Myocyte (in vitro differentiated cells): ENCODE results near the gene MXRA8. TPM values are rescaled to one million over a fixed set of nuclear protein-coding genes. Genes with fewer than 3 reads are reported as not detected.

ENCODE experiments used
- DNase-seq: peaks from one replicate; pipeline ENCODE4 v3.0.0-alpha.2; 2012; ENCODE audit warnings: low read depth
- total RNA-seq: library from RNA; depleted of rRNA; stranded (reverse); fragments of >200 nt; gene quantifications from 2 replicates; pipeline ENCODE4 v1.2.3, GENCODE V29; 2014

MXRA8 gene
- total RNA-seq, 1 donor from 2014 or later, result 224 TPM

- DNase-seq, result no peak
Observed at GRCh38 chr1:1336931-1337792, 21.2 kb downstream of the MXRA8 start.

- no peak for DNase-seq
Observed at GRCh38 chr1:1336446-1336845, 21.9 kb downstream of the MXRA8 start.

- DNase-seq, result no peak
Observed at GRCh38 chr1:1335792-1336248, 22.5 kb downstream of the MXRA8 start.

DNA sequence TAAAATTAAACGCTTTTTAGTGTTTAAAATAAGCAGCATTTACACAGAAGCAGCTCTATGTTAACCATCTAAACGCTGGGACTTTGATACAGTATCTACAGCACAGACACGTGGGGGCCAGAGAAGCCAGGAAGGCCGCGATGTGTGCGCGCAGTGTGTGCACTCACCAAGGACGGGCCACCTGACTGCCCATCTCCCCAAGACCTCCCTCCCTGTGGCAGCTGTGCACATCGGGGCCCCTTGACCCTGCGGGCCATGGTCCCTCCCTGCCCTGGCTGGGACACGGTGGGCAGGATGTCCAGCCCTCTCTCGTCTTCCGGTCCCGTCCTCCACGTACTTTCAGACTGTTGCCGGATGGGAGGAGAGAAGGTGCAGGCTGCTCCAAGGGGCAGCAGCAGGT, 23.1 kb downstream of the MXRA8 start:
- no peak for DNase-seq

DNA sequence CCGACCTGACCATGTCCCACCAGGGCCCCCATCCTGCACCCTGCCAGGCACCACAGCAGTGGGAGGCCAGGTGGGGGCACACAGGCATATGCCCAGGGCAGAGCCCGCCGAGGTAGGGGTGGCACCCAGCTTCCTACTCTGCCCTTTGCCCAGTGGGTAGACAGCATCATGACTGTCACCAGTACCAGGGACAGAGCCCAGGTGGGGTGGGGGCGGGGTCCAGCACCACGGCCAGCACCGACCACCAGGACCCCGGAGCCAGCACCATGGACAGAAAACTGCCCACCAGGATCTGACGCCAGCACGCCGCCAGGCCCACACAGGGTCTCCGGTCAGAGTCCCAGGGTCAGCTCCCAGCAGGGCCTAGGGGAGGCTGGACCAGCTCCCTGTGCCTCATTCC, 23.5 kb downstream of the MXRA8 start:
- no peak for DNase-seq

GRCh38 chr1:1333551-1334241, 24.7 kb downstream of the MXRA8 start:
- DNase-seq, result no peak

DNA sequence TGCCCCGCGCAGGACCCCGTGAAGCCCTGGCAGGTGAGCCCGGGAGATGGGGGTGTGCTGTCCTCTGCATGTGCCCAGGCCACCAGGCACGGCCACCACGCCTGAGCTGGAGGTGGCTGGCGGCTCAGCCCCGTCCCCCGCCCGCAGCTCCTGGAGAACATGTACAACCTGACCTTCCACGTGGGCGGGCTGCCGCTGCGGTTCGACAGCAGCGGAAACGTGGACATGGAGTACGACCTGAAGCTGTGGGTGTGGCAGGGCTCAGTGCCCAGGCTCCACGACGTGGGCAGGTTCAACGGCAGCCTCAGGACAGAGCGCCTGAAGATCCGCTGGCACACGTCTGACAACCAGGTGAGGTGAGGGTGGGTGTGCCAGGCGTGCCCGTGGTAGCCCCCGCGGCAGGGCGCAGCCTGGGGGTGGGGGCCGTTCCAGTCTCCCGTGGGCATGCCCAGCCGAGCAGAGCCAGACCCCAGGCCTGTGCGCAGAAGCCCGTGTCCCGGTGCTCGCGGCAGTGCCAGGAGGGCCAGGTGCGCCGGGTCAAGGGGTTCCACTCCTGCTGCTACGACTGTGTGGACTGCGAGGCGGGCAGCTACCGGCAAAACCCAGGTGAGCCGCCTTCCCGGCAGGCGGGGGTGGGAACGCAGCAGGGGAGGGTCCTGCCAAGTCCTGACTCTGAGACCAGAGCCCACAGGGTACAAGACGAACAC, 25.4 kb downstream of the MXRA8 start:
- no peak for DNase-seq

DNA sequence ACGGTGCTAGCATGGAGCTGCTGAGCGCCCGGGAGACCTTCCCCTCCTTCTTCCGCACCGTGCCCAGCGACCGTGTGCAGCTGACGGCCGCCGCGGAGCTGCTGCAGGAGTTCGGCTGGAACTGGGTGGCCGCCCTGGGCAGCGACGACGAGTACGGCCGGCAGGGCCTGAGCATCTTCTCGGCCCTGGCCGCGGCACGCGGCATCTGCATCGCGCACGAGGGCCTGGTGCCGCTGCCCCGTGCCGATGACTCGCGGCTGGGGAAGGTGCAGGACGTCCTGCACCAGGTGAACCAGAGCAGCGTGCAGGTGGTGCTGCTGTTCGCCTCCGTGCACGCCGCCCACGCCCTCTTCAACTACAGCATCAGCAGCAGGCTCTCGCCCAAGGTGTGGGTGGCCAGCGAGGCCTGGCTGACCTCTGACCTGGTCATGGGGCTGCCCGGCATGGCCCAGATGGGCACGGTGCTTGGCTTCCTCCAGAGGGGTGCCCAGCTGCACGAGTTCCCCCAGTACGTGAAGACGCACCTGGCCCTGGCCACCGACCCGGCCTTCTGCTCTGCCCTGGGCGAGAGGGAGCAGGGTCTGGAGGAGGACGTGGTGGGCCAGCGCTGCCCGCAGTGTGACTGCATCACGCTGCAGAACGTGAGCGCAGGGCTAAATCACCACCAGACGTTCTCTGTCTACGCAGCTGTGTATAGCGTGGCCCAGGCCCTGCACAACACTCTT, 26.2 kb downstream of the MXRA8 start:
- DNase-seq, result no peak

DNA sequence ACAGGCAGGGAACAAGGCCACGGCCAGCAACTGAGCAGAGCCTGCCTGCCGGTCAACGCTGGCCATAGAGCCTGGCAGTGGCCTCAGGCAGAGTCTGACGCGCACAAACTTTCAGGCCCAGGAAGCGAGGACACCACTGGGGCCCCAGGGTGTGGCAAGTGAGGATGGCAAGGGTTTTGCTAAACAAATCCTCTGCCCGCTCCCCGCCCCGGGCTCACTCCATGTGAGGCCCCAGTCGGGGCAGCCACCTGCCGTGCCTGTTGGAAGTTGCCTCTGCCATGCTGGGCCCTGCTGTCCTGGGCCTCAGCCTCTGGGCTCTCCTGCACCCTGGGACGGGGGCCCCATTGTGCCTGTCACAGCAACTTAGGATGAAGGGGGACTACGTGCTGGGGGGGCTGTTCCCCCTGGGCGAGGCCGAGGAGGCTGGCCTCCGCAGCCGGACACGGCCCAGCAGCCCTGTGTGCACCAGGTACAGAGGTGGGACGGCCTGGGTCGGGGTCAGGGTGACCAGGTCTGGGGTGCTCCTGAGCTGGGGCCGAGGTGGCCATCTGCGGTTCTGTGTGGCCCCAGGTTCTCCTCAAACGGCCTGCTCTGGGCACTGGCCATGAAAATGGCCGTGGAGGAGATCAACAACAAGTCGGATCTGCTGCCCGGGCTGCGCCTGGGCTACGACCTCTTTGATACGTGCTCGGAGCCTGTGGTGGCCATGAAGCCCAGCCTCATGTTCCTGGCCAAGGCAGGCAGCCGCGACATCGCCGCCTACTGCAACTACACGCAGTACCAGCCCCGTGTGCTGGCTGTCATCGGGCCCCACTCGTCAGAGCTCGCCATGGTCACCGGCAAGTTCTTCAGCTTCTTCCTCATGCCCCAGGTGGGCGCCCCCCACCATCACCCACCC, 27.0 kb downstream of the MXRA8 start, which contains the start of gene TAS1R3:
Gene TAS1R3 (plus strand): TSS at position 213 of the 898 bp plus-strand sequence. CDS start 66 bp downstream, at position 279.
- no peak for DNase-seq

- no peak for DNase-seq
Observed at GRCh38 chr1:1330366-1331067, 27.8 kb downstream of the MXRA8 start.

GRCh38 chr1:1329304-1330210, 28.8 kb downstream of the MXRA8 start:
- no peak for DNase-seq

DNA sequence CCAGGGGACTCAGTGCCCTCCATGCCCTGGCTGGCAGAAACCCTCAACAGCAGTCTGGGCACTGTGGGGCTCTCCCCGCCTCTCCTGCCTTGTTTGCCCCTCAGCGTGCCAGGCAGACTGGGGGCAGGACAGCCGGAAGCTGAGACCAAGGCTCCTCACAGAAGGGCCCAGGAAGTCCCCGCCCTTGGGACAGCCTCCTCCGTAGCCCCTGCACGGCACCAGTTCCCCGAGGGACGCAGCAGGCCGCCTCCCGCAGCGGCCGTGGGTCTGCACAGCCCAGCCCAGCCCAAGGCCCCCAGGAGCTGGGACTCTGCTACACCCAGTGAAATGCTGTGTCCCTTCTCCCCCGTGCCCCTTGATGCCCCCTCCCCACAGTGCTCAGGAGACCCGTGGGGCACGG, 30.1 kb downstream of the MXRA8 start:
- DNase-seq, result no peak

DNA sequence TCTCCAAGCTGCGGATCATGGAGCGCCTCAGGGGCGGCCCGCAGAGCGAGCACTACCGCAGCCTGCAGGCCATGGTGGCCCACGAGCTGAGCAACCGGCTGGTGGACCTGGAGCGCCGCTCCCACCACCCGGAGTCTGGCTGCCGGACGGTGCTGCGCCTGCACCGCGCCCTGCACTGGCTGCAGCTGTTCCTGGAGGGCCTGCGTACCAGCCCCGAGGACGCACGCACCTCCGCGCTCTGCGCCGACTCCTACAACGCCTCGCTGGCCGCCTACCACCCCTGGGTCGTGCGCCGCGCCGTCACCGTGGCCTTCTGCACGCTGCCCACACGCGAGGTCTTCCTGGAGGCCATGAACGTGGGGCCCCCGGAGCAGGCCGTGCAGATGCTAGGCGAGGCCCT, 31.1 kb downstream of the MXRA8 start:
- no peak for DNase-seq

GRCh38 chr1:1326075-1326605, 32.2 kb downstream of the MXRA8 start:
- DNase-seq, result no peak

DNA sequence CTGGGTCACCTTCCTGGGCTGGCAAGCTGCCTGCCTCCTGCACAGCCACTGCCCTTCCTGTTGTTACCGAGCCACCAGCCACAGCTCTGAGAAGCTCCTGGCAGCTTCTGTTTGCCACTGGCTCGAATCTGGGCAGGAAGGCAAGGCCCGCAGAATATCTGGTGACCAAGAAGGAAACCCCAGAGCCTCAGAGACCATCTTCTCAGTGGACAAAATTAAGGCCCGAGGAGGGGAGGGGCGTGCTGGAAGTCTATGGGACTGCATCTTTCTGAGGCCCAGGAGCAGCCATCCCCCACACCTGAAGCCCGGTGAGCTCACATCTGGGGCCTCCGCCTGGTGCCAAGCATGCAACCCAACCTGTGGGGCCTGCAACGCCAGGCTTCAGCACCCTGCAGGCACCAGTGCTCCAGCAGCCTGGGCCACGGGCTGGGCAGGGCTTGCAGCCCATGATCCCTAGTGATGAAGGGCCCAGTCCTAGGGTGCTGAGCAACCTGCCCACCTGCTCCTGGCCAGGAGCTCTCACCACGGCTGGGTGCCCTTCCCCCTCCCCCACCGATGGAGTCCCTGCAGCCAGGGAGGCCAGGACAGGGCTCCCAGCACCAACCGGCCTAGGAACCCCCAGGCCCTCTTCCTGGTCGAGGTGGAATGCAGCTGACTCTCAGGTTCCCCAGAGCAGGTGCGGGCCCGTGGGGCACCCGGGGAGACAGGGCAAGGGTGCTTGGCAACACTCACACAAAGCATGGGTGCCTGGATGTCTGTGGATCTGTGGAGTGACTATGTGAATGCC, 32.9 kb downstream of the MXRA8 start:
- DNase-seq, result no peak

DNA sequence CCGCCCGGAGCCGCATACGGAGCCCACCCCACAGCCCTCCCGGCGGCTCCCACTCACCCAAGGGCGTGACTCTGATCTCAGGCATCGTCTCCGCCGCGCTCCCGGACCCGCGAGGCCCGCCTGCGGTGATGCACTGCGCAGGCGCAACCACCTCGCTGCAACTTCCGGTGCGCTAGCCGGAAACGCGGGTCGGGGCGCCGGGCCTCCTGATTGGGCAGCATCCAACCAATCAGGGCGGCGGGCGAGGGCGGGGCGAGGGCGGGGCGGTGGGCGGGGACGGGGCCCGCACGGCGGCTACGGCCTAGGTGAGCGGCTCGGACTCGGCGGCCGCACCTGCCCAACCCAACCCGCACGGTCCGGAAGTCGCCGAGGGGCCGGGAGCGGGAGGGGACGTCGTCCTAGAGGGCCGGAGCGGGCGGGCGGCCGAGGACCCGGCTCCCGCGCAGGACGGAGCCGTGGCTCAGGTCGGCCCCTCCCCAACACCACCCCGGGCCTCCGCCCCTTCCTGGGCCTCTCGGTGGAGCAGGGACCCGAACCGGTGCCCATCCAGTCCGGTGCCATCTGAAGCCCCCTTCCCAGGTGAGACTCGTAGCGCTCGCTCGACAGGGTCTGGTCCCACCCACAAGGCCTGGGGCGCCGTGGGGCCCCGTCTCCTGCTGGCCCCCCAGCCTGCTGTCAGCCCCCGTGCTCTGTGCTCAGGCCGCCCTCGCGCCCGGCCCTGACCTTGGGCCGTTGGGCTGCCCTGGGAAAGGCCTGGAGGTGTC, 33.6 kb downstream of the MXRA8 start, which contains the start of the genes CPTP and INTS11:
Gene CPTP (plus strand): TSS at position 279 of the 764 bp plus-strand sequence. CDS start 2,109 bp downstream, outside the sequence.
Gene INTS11 (minus strand): TSS at position 137 of the 764 bp plus-strand sequence. CDS start 52 bp downstream, at position 85.
- DNase-seq, result peak; percentile 92
